Mammary epithelial cell (primary cell): ENCODE measurements around the gene ABCG1.

Experiments used
- EZH2 ChIP-seq: IDR thresholded peaks from 2 replicates; pipeline ENCODE4 v1.6.1; 2012; ENCODE audit warnings: low read length, inconsistent platforms, borderline replicate concordance
- TF ChIP-seq, protein P1 (sequence below), 2 donors: IDR thresholded peaks in 1 of 2; conservative IDR thresholded peaks in 1 of 2; 2 replicates each; pipeline ENCODE4 v1.5.1; 2011 to 2012; ENCODE audit warnings: inconsistent platforms in 2 of 2, low read length in 2 of 2, mild to moderate bottlenecking in 2 of 2, control low read depth in 1 of 2, low read depth in 1 of 2; ENCODE audit not compliant: insufficient read depth in 1 of 2; ENCODE audit errors: extremely low read depth in 1 of 2

DNA sequence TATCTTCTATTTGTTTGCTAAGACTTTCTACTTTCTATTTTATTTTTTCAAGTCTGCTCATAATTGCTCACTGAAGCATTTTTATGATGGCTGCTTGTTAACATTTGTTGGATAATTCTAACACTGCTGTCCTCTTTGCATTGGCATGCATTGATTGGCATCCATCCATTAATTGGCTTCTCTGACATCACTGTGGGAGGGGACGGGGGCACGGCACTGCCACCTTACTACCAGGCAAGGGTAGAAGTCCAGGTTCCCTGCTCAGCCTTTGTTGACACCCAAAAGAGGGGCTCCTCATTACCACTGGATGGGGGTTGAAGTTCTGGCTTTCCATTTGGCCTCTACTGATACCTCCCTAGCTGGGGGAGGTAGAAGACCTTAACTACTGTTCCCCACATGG is 11.5 kb upstream of the ABCG1 start:
- TF ChIP-seq, protein P1, sequence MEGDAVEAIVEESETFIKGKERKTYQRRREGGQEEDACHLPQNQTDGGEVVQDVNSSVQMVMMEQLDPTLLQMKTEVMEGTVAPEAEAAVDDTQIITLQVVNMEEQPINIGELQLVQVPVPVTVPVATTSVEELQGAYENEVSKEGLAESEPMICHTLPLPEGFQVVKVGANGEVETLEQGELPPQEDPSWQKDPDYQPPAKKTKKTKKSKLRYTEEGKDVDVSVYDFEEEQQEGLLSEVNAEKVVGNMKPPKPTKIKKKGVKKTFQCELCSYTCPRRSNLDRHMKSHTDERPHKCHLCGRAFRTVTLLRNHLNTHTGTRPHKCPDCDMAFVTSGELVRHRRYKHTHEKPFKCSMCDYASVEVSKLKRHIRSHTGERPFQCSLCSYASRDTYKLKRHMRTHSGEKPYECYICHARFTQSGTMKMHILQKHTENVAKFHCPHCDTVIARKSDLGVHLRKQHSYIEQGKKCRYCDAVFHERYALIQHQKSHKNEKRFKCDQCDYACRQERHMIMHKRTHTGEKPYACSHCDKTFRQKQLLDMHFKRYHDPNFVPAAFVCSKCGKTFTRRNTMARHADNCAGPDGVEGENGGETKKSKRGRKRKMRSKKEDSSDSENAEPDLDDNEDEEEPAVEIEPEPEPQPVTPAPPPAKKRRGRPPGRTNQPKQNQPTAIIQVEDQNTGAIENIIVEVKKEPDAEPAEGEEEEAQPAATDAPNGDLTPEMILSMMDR (conservative IDR thresholded peaks at IDR 0.05 in 1 of 2, IDR thresholded peaks at IDR 0.05 in 1 of 2; ENCODE audit: extremely low read depth in 1 of 2, insufficient read depth in 1 of 2, low read depth in 1 of 2, low read length in 2 of 2): no peak
- TF ChIP-seq EZH2: no peak
